Stimulated activated CD8-positive, alpha-beta memory T cell treated with anti-CD3 and anti-CD28 coated beads, Interleukin-12 subunit alpha, Interleukin-12 subunit beta, amount 100 ng/mL, for 24 hours (primary cell): ENCODE measurements around the gene APOBEC3C.
"Not testable (repeated sequence)": the region's sequence is repeated elsewhere in the genome, so short reads cannot be mapped to it uniquely, and the experiment has no call there.

Experiments
- DNase-seq: peaks from one replicate; pipeline ENCODE4 v3.0.0-alpha.2; 2020; ENCODE audit errors: extremely low read depth

Gene APOBEC3C

GRCh38 chr22:38981992-38982927, 31.8 kb upstream of the APOBEC3C start, which contains the start of gene APOBEC3B:
TSS of gene APOBEC3B (plus strand) at chr22:38982347. CDS start at chr22:38982454, 107 bp downstream.
- no peak for DNase-seq

DNA sequence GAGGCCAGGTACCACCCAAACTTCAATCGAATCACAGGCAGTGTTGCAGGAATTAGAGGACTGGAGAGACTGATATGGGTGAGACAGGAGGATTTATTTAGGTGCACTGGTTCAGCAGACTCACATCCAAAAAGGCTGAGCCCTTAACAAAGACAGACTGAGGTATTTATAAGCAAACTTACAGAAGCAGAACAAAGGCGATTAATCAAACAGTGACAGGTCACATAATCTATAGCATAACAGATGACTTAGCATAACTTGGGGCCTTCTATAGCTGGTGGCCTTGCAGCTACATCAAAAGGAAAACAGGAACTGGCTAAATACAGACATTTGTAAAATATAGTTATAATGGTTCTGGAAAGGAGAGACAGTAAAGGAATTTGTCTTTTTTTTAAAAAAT, 29.8 kb upstream of the APOBEC3C start:
- DNase-seq = no peak

GRCh38 chr22:38984784-38985757, 29.0 kb upstream of the APOBEC3C start:
- peak; percentile 52 for DNase-seq

DNA sequence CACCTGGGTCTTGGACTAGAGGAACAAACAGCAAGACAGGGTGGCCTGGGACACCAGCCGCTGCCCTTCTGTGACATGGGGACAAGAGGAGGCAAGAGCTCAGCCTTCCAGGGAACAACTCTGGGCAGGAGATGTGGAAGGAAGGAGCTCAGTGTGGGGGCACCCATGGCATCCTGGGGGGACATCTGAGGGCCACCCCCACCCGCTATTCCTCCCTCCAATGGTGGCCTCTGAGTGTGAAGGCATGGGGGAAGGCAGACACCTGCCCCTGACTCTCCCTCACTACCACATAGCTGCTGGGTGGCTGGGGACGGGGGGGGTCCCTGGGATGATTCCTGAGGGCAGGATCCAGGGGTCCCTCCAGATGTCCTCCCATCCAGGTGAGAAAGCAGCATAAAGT, 27.4 kb upstream of the APOBEC3C start:
- DNase-seq = no peak

- DNase-seq = no peak
Measured at GRCh38 chr22:38987171-38987895, 26.7 kb upstream of the APOBEC3C start.

DNA sequence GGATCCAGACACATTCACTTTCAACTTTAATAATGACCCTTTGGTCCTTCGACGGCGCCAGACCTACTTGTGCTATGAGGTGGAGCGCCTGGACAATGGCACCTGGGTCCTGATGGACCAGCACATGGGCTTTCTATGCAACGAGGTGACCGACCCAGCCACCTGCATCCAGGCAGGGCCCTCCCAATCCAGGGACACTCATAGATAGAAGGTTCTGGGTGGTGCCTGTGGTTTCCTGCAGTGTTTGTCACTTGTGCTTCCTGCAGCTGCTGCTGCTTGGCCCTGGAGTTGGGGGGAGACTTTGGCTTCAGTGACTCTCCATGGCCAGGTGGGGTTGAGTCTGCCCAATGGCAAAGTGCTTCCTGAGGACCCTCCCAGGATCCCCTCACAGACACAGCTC, 24.6 kb upstream of the APOBEC3C start:
- no peak for DNase-seq

- not testable (repeated sequence) for DNase-seq
Measured at GRCh38 chr22:38992871-38993371, 21.1 kb upstream of the APOBEC3C start.

DNA sequence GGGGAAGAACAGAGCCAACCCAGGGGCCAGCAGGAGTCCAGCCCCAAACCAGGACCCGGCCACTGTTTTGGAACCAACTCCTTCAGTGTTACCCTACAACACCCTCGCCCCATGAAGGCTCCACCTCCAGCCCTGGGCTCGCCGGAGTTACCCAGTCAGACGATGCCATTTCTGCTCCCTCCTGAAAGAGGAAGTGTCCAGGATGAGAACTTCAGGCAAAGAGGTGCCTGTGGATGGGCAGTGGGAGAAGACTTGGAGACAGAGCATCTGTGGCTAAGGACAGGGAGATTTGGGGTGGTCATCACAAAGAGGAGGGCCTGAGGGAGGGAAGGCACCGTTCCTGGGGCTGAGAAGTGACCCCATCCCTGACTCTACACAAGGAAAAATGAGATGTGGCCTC, 18.0 kb upstream of the APOBEC3C start:
- no peak for DNase-seq

- no peak for DNase-seq
Measured at GRCh38 chr22:38997518-38997917, 16.5 kb upstream of the APOBEC3C start.

- peak; percentile 51 for DNase-seq
Measured at GRCh38 chr22:39003165-39003638, 10.9 kb upstream of the APOBEC3C start.

- no peak for DNase-seq
Measured at GRCh38 chr22:39007177-39007576, 6.9 kb upstream of the APOBEC3C start.

GRCh38 chr22:39008271-39008850, 5.7 kb upstream of the APOBEC3C start:
- DNase-seq = not testable (repeated sequence)

DNA sequence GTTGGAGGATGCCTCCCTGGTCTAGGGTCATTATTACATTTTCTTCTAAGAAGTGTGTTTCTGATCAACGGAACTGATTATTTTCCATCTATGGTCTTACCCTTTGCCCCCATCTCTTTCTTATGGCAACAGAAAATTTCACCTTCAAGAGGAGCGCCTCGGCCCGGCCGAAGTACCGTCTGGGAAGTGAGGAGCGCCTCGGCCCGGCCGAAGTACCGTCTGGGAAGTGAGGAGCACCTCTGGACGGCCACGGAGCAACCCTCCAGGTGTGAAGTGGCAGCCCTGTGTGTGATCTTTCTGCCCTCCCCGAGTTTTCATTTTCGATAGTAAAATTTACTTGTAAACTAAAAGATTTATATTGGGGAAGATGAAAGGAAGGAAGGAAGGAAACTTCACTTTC, 3.1 kb upstream of the APOBEC3C start:
- DNase-seq = no peak

DNA sequence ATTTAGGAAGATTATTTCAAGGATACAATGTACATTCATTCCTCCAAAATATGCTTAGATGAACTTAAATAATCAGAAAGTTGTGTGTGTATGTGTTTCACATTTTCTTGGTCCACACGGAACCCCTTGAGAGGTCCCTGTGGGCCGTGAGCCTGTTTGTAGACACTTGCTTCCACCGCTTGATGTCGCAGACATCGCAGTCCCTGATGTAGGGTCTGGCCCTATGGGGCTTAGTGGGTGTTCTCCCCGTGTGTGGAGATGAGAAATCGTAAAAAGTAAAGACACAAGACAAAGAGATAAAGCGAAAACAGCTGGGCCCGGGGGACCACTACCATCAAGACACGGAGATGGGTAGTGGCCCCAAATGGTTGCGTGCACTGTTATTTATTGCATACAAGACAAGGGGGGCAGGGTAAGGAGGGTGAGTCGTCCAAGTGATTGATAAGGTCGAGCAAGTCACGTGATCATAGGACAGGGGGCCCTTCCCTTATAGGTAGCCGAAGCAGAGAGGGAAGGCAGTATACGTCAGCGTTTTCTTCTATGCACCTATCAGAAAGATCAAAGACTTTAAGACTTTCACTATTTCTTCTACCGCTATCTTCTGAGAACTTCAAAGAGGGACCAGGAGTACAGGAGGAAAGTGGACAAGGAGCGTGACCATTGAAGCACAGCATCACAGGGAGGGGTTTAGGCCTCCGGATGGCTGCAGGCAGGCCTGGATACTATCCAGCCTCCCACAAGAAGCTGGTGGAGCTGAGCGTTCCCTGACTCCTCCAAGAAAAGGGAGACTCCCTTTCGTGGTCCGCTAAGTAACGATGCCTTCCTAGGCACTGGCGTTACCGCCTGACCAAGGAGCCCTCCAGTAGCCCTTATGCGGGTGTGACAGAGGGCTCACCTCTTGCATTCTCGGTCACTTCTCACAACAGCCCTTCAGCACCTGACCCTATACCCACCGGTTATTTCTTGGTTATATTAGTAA, 1.2 kb upstream of the APOBEC3C start:
- no peak for DNase-seq

DNA sequence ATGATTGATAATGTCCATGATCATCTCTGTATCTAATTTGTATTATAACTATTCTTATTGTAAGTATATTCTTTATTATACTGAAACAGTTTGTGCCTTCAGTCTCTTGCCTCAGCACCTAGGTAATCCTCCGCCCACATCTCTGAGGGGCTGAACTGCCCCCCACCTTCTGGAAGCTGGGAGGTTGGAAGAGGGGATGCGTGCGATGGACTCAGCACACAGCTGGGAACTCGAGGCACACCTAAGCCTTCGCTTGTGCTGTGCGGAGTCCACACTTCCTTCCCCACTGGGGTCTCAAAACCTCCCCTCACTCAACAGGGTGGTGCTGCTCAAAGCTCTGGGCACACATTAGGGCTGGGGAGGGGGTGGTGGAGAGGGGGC, 506 bp upstream of the APOBEC3C start:
- not testable (repeated sequence) for DNase-seq

DNA sequence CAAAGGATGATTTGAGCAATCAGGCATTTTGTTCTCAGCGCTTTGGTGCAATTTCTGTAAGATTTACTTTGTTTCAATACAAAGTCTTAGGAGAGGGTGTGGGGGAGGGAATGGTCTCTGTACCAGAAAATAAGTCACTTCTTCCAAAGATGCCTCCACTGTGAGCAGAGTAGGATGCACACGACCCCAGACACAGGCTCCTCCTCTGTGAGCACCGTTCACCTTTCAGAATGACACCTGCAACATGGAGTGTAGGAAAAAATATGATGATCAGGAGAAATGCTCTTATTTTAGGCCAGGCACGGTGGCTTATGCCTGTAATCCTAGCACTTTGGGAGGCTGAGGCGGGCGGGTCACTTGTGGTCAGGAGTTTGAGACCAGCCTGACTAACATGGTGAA, 665 bp downstream of the APOBEC3C start:
- not testable (repeated sequence) for DNase-seq

GRCh38 chr22:39016592-39016991, 2.5 kb downstream of the APOBEC3C start:
- DNase-seq = no peak

GRCh38 chr22:39017596-39018365, 3.7 kb downstream of the APOBEC3C start:
- no peak for DNase-seq
